ENCODE measurements around the gene PRCD. TPM values are rescaled to one million over a fixed set of nuclear protein-coding genes. Genes with fewer than 3 reads are reported as not detected.

PRCD gene
- polyA plus RNA-seq, 4 donors: 2.6 to 6.3 (median 4.1) TPM

- no peak for DNase-seq (ENCODE audit: low read depth in 4 of 4, low spot score in 2 of 4)
These were observed 1.4 kb upstream of the PRCD start for GRCh38 chr17:76538281-76538931.

- no peak for DNase-seq (ENCODE audit: low read depth in 4 of 4, low spot score in 2 of 4)
These were observed 788 bp upstream of the PRCD start for GRCh38 chr17:76538941-76539570.

GRCh38 chr17:76540381-76541300 lies 797 bp downstream of the PRCD start:
- peak; percentile 86 to 96 (median 90) for DNase-seq (ENCODE audit: low read depth in 4 of 4, low spot score in 2 of 4)

- DNase-seq (ENCODE audit: low read depth in 4 of 4, low spot score in 2 of 4): no peak
These were observed 2.1 kb downstream of the PRCD start for GRCh38 chr17:76541739-76542454.

GRCh38 chr17:76542566-76542971 lies 2.7 kb downstream of the PRCD start:
- no peak for DNase-seq (ENCODE audit: low read depth in 4 of 4, low spot score in 2 of 4)

GRCh38 chr17:76542984-76543383 lies 3.1 kb downstream of the PRCD start:
- DNase-seq (ENCODE audit: low read depth in 4 of 4, low spot score in 2 of 4): no peak

DNA sequence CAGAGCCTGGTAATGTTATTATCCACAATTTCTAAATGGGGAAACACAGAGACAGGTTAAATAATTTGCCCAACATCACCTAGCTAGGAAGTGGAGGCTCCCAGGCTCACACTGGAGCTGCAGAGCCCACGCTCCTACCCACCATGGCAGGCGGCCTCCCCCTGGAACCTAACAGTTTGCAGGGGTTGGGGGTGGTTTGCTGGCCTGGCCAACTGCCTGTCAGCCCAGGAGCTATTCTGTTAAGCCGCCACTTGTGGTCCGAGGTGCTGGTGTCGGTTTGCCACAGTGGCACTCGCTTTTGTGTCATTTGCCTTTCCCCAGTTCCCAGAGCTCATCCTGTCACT lies 3.6 kb downstream of the PRCD start:
- no peak for DNase-seq (ENCODE audit: low read depth in 4 of 4, low spot score in 2 of 4)

GRCh38 chr17:76543826-76544545 lies 4.1 kb downstream of the PRCD start:
- DNase-seq (ENCODE audit: low read depth in 4 of 4, low spot score in 2 of 4): no peak

DNA sequence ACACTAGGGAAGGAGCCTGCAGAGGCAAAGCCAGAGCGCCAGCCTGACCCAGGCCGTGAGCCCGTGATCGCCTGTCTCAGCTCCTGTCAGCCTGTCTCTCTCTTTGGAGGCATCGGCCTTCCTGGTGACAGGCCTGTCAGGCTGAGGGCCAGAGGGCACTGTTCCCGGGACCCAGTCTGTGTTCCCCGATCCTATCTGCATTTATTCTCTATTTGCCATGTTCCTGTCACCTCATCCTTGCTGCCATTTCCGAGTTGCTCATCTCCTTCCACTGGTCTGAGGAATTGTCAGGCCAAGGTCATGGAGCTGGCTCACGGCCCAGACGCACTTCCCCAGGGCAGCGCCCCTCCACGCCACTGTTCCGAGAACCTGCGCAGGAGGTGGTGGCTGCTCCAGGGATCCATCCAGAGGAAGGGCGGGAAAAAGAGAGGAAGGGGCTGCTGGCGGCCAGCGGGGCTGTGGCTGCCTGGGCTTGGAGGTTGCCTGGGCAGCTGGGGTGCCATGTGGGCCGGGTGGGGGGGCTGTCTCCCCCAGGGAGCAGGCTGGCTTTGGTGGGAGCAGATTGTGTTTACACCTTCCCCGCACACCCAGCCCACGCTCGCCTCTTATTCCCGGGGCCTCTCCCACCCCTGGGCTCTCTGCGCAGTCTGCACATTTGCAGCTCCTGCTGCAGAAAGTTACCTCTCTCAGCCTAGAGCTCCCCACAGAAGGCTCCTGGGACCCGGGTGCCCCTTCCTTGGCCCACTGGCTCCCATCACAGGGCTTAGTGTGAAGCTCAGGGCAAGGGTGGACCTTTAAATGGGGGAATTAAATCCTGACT lies 4.9 kb downstream of the PRCD start:
- no peak for DNase-seq (ENCODE audit: low read depth in 4 of 4, low spot score in 2 of 4)

GRCh38 chr17:76545918-76546555 lies 6.2 kb downstream of the PRCD start:
- DNase-seq (ENCODE audit: low read depth in 4 of 4, low spot score in 2 of 4): no peak

GRCh38 chr17:76546556-76547182 lies 6.8 kb downstream of the PRCD start:
- DNase-seq (ENCODE audit: low read depth in 4 of 4, low spot score in 2 of 4): no peak

DNA sequence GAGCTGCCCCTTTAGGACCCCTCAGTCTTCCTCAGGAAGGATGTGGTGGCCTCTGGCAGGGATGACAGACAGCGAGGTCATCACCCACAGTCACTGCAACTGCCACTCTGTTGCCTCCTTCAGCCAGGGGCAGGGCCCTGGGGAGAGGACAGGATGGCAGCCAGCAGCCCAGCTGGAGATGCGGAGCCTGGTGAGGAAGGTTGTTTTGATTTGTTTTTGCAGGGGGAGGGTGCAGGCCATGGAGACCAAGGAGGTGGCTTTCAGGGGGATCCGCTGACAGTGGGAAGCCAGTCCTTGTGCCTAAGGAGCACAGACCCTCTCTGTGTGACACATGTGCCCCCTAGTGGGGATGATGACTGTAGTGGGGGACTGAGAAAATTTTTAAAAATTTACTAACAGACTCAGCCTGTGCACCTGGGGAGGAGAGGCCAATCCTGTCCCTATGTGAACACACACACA lies 7.4 kb downstream of the PRCD start:
- no peak for DNase-seq (ENCODE audit: low read depth in 4 of 4, low spot score in 2 of 4)

DNA sequence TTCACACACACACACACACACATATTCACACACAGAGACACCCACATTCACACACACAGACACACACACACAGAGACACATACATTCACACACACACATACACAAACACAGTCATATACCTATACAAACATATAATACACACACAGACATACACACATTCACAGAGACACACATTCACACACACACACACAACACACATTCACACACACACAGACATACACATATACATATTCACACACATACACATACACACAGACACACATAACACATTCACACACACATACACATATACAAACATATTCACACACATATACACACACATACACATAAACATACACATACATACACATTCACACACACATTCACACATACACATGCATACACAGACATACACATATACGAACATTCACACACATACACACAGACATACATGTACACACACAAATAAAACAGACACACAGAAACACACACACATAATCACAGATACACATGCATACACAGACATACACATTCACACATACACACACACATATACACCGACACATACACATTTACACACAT lies 7.9 kb downstream of the PRCD start:
- DNase-seq (ENCODE audit: low read depth in 4 of 4, low spot score in 2 of 4): no peak

- no peak for DNase-seq (ENCODE audit: low read depth in 4 of 4, low spot score in 2 of 4)
These were observed 8.8 kb downstream of the PRCD start for GRCh38 chr17:76548378-76549214.

DNA sequence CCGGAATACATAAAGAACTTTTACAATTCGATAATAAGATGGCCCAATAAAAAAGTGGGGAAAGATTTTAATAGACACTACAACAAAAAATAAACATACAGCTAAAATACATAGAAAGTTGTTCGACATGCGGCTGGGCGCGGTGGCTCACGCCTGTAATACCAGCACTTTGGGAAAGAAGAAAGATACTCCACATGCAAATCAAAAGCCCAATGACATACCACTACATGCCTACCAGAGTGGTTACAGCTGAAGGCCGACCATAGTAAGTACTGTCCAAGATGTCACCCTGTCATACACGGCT lies 9.3 kb downstream of the PRCD start:
- no peak for DNase-seq (ENCODE audit: low read depth in 4 of 4, low spot score in 2 of 4)

- no peak for DNase-seq (ENCODE audit: low read depth in 4 of 4, low spot score in 2 of 4)
These were observed 9.7 kb downstream of the PRCD start for GRCh38 chr17:76549539-76549938.
